GM19351 (cell line): ENCODE results near the gene ADGRG4.

Source experiments
- ATAC-seq: cut with Tn5 transposase; IDR thresholded peaks from one replicate; pipeline ENCODE4 v1.9.1; 2021; ENCODE audit warnings: mild to moderate bottlenecking, moderate library complexity; ENCODE audit not compliant: unreplicated experiment

The ADGRG4 gene

DNA sequence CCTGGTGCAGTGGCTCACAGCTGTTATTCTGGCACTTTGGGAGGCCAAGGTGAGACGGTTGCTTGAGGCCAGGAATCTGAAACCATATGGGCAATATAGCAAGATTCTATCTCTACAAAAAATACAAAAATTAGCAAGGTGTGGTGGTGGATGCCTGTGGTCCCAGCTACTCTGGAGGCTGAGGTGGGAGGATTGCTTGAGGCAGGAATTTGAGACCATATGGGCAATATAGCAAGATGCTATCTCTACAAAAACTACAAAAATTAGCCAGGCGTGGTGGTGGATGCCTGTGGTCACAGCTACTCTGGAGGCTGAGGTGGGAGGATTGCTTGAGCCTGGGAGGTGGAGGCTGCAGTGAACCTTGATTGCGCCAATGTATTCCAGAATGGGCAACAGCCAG, 2.3 kb downstream of the ADGRG4 start:
- no peak for ATAC-seq

DNA sequence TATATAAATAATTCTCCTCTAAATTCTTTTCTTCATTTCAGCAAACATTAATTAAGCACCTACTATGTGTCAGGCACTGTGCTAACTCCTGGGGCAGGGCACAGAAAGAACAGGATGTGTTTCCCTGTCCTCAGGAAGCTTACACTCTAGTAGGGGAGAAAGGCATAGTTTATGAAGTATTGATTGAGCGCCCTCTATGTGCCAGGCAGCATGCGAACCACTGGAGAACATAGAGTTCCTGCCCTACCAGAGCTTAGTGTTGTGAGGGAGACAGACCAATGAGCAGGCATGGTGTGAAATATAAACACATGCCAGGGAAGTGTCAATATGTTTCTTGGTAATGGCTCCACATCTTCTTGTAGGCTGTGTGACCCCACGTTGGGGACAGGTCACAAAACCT, 3.7 kb downstream of the ADGRG4 start:
- no peak for ATAC-seq

DNA sequence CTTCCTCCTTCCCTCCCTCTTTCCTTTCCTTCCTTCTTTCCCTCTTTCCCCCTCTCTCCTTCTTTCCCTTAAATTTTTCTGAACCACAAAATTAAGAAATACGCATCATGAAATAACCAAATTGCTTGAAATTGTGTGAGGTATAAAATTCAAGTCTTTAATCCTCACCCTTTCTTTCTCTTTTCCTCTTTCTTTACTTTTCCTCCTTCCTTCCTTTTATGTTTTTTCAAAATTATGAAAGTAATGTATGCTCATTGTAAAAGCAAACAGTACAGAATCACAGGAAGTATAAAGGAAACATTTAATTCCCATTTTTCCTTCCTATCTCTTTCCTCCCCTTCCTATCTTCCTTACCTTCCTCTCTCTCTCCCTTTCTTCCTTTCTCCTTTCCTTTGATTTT, 5.4 kb downstream of the ADGRG4 start:
- no peak for ATAC-seq

DNA sequence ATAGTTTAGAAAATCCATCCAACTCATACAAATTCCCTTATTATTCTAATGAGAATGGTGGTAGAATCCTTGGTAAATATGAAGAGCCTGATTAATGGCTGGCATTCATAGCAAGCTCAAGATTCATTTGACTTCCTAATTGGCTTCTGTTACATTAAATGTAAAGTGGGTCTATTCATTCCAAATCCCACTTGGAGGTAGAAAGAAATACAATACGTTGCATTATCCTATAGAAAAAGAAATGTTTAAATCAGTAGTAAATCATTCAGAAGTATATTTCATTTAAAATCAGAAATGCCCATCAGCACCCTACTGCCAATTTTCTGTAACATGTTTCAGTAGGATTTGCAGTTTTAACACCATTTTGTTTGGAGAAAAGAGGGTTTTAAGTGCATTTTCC, 6.7 kb downstream of the ADGRG4 start:
- ATAC-seq = no peak

DNA sequence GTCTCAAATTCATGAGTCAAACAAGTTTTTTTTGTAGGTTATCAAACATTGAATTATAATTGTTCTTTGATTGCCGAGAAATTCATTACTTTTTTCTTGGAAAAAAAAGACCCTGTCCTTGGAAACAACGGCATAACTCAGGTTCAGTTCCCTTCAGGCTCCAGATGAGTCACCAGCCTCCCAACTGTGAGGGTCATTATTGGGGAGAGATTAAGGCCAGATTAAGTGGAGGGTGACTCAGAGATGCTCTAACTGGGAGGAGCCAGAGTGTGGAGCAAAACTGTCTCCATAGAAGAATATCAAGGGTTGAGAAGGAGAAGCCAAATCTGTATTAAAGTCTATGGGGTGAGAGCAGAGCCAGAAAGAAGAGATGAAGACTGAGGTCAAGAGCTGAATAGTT, 9.6 kb downstream of the ADGRG4 start:
- no peak for ATAC-seq

DNA sequence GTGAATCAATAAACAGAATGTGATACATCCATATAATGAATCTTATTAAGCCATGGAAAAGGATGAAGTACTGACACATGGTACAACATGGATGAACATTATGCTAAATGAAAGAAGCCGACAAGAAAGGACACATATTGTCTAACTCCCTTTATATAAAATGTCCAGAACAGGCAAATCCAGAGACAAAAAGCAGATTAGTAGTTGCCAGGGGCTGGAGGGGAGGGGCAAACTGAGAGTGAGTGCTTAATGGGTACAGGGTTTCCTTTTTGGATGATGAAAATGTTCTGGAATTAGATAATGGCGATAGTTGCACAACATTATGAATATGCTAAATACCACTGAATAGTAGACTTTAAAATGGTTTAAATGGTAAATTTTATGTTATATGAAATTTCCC, 17.4 kb downstream of the ADGRG4 start:
- ATAC-seq = no peak

DNA sequence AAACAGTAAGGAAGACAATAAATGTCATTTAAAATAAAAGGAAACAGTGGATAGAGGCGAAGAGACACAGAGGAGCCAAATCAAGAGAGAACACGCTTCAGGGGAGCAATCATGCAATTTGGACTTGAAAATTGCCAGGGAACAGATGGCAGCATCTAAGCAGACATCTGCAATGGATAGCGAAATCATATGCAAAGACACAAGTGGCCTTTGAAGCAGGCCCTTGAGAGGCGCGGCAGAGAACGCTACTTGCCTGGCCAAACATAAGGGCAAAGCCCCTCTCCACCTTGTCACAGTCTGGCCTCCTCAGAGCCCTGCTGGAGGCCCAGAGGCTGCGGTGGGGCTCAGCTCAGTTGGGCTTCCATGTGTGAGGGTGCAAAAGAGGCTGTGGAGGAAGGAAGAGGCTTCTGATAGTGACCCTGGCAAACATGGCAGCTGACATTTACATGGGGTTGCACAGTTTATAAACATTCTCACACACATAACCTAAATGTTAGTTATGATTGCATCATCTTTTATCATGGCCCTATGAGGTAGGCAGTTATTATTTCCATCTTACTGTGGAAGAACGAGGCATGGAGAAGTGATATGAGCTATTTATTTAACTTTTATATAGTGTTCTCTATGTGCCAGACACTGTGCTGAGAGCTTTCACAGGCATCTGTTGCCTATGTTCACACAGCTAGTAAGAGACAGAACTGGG, 18.3 kb downstream of the ADGRG4 start:
- ATAC-seq = no peak

DNA sequence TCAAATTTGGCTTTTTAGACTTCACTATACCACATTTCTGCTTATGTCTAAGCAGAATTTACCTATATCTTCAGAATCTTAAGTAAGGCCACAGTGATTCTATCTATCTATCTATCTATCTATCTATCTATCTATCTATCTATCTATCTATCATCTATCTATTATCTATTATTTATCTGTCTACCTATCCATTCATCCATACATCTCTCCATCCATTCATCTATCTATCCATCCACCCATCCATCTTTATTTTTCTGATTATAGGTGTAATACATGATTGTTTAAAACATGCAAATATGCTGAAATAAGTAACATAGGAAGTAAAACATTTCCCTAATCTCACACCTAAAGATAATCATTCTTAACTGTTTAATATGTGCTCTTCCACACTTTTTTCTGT, 18.8 kb downstream of the ADGRG4 start:
- no peak for ATAC-seq

DNA sequence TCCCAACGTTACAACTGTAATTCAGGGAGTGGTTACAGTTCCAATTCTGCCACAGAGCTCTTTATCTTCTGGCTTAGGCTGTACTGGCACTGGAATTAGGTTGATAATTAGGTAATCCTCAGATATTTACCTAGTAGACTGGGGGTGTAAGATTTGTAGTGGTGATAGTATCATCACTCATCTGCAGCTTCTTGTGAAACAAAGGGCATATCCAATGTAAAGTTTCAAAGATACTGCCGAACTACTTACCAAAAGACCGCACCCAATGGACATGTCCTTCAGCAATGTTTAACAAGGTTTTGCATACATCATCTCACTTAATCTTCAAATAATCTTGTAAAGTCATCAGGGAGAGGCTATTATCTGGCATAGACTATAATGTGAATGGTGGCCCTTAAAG, 20.8 kb downstream of the ADGRG4 start:
- no peak for ATAC-seq

DNA sequence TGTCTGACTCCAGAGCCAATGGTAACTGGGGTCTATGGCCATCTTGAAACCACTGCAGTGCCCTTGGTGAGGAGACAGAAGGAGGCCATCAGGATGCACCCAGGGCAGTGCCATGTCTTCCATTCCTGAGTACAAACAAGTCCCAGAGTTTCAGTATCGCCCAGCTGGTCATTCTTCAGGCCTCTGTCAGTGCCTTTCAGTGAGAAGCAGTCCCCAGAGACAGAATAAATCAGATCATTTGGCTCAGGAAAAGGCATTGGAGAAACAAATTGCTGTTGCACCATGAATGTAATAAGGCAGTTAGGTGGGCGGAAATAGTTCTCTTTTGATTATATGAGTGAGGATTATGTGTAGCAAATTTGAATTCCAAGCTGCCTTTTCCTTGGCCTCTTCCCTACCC, 21.3 kb downstream of the ADGRG4 start:
- ATAC-seq = no peak

DNA sequence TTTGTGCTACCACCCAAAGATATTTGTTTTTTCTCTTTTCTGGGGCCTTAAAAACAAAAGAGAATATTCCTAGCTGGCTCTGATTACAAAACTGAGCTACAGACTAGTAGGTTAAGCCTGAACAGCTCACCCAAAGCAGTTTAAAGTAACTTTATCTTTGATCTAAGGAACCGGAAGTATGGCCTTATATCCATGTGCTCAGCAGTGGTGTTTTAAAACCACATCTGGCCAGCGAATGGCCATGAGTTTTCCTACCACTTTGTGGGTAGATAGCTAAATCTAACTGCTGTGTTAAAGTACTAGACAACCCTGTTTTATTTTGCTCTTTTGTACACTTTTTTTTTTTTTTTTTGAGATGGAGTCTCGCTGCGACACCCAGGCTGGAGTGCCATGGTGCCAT, 24.6 kb downstream of the ADGRG4 start:
- ATAC-seq = no peak

DNA sequence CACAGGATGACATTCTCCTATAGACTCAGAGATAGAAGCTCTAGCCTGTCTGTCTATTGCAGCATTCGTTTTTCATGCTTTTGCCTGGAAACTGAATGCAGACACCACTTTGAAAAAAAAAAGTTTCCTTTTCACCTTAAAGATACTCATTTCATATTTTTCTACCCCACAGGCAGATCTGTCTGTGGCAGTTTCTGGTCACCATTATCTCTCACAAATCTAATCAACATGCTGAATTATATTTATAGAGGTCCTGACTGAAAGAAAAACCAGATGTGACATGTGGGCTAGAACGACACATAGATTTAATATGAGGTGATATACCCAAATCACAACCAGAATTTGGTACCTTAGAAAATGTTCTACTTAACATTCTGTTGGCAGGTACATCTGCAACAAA, 28.2 kb downstream of the ADGRG4 start:
- no peak for ATAC-seq

DNA sequence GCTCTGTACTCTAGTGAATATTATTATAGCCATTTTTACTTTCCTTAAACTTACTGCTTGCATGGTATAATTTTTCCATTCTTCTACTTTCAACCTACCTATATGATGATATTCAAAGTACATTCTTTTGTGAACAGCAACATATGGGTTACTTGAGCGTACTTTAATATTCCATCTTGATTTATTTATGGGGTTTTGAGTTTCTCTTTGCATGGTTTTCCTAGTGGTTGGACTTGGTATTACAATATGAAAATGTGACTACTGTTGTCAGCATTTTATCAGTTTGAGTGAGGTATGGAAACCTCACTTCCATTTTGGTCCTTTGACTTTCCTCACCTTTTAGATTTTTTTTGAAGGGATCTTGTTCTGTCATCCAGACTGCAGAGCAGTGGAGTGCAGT, 35.9 kb downstream of the ADGRG4 start:
- ATAC-seq = no peak

DNA sequence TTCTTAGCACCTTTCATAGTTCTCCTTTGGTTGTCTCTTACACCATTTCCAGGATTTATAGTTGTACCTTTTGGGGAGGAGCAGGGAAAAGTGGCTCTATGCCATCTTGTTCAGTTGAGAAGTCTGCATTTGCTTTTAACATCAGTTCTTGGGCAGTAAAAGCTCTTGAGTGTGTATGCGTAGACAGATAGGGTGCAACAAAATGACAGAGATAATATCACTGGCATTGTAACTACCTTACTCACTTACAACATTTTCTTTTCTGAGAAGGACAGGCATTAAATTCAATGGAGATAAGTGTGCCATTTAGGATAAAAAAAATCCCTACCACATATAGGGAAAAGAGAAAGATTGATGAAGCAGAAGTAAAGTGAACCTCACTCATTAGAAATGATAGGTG, 38.9 kb downstream of the ADGRG4 start:
- ATAC-seq = no peak

DNA sequence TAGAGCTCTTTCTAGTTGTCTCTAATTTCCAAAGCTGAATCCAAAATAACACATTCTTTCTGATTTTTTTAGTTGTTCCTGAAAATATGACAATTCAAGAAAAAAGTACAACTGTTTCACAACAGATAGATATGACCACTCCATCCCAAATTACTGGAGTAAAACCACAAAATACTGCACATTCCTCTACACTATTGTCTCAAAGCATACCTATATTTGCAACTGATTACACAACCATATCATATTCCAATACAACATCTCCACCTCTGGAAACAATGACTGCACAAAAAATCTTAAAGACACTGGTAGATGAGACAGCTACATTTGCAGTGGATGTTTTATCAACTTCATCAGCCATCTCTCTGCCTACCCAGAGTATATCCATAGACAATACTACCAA, 43.6 kb downstream of the ADGRG4 start:
- no peak for ATAC-seq

DNA sequence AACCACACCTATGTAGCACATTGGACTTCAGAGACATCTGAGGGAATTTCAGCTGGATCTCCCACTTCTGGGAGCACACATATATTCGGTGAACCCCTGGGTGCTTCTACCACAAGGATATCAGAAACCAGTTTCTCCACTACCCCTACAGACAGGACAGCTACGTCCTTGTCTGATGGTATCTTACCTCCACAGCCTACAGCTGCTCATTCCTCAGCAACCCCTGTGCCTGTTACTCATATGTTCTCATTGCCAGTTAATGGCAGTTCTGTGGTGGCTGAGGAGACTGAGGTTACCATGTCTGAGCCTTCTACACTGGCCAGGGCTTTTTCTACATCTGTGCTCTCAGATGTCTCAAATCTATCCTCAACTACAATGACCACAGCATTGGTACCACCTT, 45.7 kb downstream of the ADGRG4 start:
- ATAC-seq = no peak

DNA sequence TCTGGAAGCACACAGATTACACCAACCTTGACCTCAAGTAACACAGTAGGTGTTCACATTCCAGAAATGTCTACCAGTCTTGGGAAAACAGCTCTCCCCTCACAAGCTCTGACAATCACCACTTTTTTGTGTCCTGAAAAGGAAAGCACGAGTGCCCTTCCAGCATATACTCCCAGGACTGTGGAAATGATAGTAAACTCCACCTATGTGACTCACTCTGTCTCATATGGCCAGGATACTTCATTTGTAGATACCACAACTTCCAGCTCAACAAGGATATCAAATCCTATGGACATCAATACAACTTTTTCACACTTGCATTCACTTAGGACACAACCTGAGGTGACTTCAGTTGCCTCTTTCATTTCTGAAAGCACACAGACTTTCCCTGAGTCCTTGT, 46.9 kb downstream of the ADGRG4 start:
- ATAC-seq = no peak

DNA sequence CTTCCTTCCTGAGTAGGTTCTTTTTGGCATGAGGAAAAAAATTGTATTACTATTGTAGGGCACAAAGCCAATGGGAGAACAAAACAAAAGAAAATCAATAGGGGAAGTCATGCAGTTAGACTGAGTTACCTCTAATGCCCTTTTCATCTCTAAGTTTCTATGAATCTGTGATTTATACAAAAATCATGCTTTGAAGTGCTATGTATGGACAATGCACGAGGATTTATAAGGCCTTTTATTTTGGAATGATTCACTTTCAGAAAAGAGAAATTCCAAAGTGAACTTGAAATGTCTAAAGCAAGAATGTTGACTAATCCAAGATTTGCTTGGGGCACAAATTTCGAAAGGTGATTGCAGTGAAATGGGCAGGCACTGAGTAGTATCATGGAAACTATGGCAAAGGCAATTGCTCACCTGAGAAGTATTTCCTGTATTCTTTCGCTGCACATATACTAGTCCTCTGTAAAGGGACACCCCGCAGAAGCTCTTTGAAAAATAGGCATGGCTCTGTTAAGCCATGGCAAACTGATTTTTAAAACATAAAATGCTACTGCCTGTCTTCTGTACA, 52.8 kb downstream of the ADGRG4 start:
- no peak for ATAC-seq

DNA sequence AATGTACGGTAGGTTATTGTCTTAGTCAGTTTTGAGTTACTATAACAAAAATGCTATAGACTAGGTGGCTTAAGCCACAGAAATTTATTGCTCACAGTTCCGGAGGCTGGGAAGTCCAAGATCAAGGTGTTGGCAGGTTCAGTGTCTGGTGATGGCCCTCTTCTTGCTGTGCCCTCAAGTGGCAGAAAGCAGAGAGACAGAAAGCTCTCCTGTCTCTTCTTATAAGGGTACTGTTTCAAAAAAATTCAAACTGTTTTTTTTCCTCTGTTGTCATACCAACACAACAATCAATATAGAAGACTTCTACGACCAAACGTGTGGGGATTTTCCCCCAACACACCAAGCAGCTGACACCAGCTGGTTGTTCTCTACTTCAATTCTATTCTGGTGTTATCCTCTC, 53.4 kb downstream of the ADGRG4 start:
- no peak for ATAC-seq

DNA sequence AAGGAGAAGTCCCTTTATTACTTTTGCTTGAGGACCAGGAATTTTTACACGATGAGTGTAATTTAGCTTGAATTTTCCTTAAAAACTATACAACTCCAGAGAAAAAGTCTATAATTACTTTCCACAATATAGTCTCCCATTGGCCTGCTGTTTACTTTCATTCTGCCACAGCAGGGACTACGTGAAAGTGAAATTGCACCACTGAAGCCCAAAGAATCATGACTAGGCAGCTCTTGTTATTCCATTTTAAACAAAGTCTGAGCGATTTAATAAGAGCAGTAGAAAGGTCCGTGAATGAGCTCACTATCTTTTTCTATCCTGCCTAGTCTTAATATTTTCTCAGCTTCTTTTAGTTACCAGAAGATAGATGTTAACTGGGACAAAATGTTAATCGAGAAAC, 68.6 kb downstream of the ADGRG4 start:
- ATAC-seq = no peak

DNA sequence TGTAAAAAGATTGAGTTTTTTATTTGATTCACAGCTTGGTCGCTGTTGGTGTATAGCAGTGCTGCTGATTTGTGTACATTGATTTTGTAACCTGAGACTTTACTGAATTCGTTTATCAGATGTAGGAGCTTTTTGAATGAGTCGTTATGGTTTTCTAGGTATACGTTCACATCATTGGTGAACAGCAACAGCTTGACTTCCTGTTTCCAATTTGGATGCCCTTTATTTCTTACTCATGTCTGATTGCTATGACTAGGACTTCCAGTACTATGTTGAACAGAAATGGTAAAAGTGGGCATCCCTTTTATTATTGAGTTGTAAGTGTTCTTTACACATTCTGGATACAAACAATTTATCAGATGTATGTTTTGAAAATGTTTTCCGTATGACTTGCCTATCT, 76.0 kb downstream of the ADGRG4 start:
- no peak for ATAC-seq

DNA sequence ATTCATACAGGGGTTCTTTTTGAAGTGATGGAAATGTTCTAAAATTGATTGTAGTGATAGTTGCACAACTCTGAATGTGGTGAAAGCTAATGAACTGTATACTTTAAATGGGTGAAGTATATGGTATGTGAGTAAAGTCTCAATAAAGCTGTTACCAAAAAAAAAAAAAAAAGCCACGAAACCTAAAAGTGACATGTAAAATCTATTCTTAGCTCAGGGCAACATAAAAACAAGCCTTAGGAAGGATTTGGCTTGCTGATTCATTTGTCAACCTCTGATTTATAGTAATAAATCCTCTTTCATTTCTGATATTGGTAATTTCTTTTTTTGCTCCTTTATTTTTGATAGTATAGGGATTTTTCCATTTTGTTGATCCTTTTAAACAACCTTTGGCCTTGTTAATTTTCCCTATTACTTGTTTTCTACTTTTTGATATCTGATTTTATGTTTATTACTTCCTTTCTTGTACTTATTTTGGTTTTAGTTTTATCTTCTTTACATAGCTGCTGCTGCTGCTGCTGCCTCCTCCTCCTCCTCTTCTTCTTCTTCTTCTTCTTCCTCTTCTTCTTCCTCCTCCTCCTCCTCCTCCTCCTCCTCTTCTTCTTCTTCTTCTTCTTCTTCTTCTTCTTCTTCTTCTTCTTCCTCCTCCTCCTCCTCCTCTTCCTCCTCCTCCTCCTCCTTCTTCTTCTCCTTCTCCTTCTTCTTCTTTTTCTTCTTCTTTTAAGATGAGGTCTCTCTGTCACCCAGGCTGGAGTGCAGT, 79.4 kb downstream of the ADGRG4 start:
- ATAC-seq = no peak
